NT2/D1 (cell line): ENCODE measurements around the gene RAB37.

Experiments
- DNase-seq: peaks from one replicate; pipeline ENCODE4 v3.0.0-alpha.2; 2011; ENCODE audit warnings: low read depth, low spot score
- H3K27me3 ChIP-seq: 2 replicates; pipeline ENCODE4 v1.6.0; 2011; ENCODE audit warnings: mild to moderate bottlenecking; ENCODE audit not compliant: insufficient read length, insufficient read depth
- H3K36me3 ChIP-seq: 2 replicates; pipeline ENCODE4 v1.6.1; 2011; ENCODE audit warnings: mild to moderate bottlenecking, low read length, mixed read lengths; ENCODE audit not compliant: insufficient read depth, insufficient read length
- H3K4me1 ChIP-seq: 2 replicates; pipeline ENCODE4 v1.5.1; 2011; ENCODE audit not compliant: insufficient read depth, insufficient read length
- H3K4me3 ChIP-seq: 2 replicates; pipeline ENCODE4 v1.5.1; 2011; ENCODE audit warnings: low read depth; ENCODE audit not compliant: insufficient read length
- H3K9ac ChIP-seq: 2 replicates; pipeline ENCODE4 v1.6.0; 2011; ENCODE audit warnings: low read depth; ENCODE audit not compliant: insufficient read length
- H3K9me3 ChIP-seq: 2 replicates; pipeline ENCODE4 v1.5.1; 2011; ENCODE audit warnings: mild to moderate bottlenecking, low read length; ENCODE audit not compliant: insufficient read depth
- SUZ12 ChIP-seq: IDR thresholded peaks from 2 replicates; pipeline ENCODE4 v1.6.1; 2011; ENCODE audit not compliant: insufficient read length, insufficient read depth; ENCODE audit errors: extremely low read depth
- YY1 ChIP-seq: IDR thresholded peaks from 2 replicates; pipeline ENCODE4 v1.6.1; 2011; ENCODE audit not compliant: insufficient read length, insufficient read depth
- ZNF274 ChIP-seq: IDR thresholded peaks from 2 replicates; pipeline ENCODE4 v1.6.1; 2011; ENCODE audit warnings: mild to moderate bottlenecking, low read depth, low read length

RAB37 gene

DNA sequence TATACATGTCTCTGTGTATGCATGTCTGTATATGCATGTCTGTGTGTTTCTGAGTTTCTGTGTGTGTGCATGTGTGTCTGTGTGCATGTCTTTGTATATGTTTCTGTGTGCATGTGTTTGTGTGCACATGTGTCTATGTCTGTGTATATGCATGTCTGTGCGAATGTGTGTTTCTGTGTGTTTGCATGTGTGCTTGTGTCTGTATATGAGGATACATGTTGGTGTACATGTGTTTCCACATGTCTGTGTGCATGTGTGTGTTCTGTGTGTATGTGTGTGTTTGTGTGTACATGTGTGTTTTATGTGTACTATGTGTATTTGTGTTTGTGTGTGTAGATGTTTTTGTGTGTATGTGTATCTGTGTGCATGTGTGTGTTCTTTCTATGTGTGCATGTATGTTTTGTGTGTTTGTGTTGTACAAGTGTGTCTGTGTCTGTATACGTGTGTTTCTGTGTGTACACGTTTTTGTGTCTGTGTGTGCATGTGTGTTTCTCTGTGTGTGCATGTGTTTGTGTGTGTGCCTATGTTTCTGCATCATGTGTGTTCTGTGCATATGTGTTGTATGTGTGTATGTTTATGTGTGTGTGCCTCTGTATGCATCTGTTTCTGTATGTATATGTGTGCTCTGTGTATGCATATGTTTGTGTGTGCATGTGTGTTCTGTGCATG lies 8.9 kb upstream of the RAB37 start:
- Histone ChIP-seq H3K27me3 (peaks cover 3% of the 10 kb centered on the region), H3K9ac (no peak overlapping the region), H3K36me3 (no peaks in the 10 kb centered on the region), H3K9me3 (peaks cover 11% of the 10 kb centered on the region), H3K4me1 (no peaks in the 10 kb centered on the region), H3K4me3 (no peak overlapping the region)
- no peak for DNase-seq
- TF ChIP-seq ZNF274 (no peak), SUZ12 (no peak), YY1 (no peak)

DNA sequence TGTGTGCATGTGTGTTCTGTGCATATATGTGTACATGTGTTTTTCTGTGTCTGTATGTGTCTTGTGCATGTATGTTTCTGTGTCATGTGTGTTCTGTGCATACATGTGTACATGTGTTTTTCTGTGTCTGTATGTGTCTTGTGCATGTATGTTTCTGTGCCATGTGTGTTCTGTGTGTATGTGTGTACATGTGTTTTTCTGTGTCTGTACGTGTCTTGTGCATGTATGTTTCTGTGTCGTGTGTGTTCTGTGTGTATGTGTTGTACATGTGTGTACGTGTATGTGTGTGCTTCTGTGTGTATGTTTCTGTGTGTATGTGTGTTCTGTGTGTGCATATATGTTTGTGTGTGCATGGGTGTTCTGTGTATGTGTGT lies 8.4 kb upstream of the RAB37 start:
- TF ChIP-seq SUZ12 (no peak), ZNF274 (no peak), YY1 (no peak)

DNA sequence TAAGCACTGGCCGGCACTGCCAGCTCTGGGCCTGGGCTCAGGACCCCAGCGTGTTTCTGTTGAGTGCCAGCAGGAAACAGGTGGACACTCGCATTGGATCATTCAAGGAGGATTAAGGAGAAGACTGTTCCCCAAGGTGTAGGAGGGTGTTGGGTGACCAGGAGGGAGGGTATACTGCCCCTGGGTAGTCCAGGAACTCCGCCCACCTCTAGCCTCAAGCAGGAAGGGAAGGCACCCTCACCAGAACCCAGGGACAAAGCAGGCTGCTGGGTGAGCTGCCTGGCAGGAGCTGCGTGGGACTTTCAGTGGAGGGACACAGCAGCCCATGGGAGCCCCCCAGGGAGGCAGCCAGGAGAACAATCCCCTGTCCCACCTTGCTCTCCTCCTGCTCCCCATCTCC lies 7.7 kb upstream of the RAB37 start:
- TF ChIP-seq YY1 (no peak), ZNF274 (no peak), SUZ12 (no peak)
- H3K4me1 ChIP-seq = no peaks in the 10 kb centered on the region
- DNase-seq = no peak
- H3K4me3 ChIP-seq = no peak overlapping the region
- H3K9me3 ChIP-seq = peaks cover 11% of the 10 kb centered on the region
- H3K9ac ChIP-seq = no peak overlapping the region
- H3K36me3 ChIP-seq = no peaks in the 10 kb centered on the region
- peaks cover 9% of the 10 kb centered on the region for H3K27me3 ChIP-seq

More for the DNA sequence above, 8.4 kb upstream of the RAB37 start:
- DNase-seq = no peak
- H3K4me1 ChIP-seq = no peaks in the 10 kb centered on the region
- H3K9me3 ChIP-seq = peaks cover 11% of the 10 kb centered on the region
- H3K9ac ChIP-seq = no peak overlapping the region
- no peaks in the 10 kb centered on the region for H3K36me3 ChIP-seq
- peaks cover 4% of the 10 kb centered on the region for H3K27me3 ChIP-seq
- H3K4me3 ChIP-seq = no peak overlapping the region

DNA sequence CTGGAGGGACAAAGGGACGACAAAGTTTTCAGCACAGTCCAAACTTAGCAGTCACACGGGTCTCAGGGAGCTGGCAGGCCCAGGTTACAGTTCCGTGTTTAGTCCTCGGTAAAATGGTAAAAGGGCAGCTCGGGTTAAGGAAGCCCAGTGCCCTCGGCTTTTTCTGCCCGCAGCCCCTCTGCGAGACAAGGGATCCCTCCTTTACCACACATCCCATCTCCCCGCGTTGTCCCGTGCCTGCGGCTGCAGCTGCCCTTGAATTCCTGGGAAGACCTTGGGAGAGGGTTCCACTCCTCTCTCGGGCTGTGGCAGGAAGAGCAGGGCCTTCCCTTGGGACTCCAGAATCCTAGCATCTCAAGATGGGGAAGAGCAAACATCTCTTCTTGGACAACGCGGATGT lies 7.2 kb upstream of the RAB37 start:
- no peaks in the 10 kb centered on the region for H3K4me1 ChIP-seq
- no peak for DNase-seq
- TF ChIP-seq SUZ12 (no peak), ZNF274 (no peak), YY1 (no peak)
- peaks cover 11% of the 10 kb centered on the region for H3K9me3 ChIP-seq
- peaks cover 9% of the 10 kb centered on the region for H3K27me3 ChIP-seq
- H3K9ac ChIP-seq = no peak overlapping the region
- H3K36me3 ChIP-seq = no peaks in the 10 kb centered on the region
- H3K4me3 ChIP-seq = no peak overlapping the region

DNA sequence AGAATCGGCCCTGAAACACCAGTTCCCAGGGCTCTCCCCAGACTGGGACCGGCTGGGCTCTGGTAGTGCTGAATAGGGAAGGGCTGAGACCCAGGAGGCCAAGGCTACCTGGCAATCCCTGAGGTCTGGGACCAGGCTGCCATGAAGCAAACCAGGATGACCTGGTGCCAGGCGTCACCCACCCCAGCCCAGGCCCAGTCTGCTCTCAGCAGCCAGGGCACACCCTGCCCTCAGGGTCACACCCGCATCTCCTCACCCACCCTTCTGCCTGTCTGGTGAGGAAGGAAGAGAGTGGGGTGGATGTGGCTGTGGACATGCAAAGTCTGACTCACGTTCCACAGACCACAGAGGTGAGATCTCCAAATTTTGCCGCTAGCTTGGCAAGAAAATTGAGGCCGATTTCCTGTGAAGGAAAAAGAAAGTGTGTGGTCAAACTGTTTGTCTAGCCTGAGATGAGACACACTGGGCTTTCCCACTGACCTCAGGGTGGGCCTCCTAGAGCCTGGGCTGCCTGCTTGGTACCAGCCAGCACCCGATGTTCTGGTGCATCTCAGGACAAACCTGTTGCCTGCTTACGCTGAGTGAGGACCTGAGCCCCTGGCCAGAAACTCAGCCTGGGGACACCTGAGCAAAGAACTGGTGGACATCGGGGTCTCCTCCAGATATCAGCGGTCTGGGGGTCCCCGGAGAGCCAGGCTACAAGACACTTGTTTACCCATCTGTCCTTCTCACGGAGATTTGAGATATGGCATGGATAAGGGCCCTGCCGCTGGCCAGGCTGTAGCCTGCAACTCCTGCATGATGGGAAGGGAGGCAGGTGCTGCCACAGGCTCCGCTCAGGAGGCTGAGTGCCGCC lies 6.3 kb upstream of the RAB37 start:
- DNase-seq = no peak
- TF ChIP-seq ZNF274 (no peak), SUZ12 (no peak), YY1 (no peak)
- Histone ChIP-seq H3K9me3 (peaks cover 11% of the 10 kb centered on the region), H3K4me3 (no peak overlapping the region), H3K9ac (no peak overlapping the region), H3K27me3 (peaks cover 14% of the 10 kb centered on the region), H3K4me1 (no peaks in the 10 kb centered on the region), H3K36me3 (no peaks in the 10 kb centered on the region)

GRCh38 chr17:74731347-74731605 lies 5.8 kb upstream of the RAB37 start:
- Histone ChIP-seq H3K9ac (no peak overlapping the region), H3K4me3 (no peak overlapping the region), H3K27me3 (peaks cover 14% of the 10 kb centered on the region), H3K36me3 (no peaks in the 10 kb centered on the region), H3K9me3 (peaks cover 11% of the 10 kb centered on the region), H3K4me1 (no peaks in the 10 kb centered on the region)
- no peak for TF ChIP-seq YY1
- no peak for TF ChIP-seq SUZ12
- DNase-seq = no peak

DNA sequence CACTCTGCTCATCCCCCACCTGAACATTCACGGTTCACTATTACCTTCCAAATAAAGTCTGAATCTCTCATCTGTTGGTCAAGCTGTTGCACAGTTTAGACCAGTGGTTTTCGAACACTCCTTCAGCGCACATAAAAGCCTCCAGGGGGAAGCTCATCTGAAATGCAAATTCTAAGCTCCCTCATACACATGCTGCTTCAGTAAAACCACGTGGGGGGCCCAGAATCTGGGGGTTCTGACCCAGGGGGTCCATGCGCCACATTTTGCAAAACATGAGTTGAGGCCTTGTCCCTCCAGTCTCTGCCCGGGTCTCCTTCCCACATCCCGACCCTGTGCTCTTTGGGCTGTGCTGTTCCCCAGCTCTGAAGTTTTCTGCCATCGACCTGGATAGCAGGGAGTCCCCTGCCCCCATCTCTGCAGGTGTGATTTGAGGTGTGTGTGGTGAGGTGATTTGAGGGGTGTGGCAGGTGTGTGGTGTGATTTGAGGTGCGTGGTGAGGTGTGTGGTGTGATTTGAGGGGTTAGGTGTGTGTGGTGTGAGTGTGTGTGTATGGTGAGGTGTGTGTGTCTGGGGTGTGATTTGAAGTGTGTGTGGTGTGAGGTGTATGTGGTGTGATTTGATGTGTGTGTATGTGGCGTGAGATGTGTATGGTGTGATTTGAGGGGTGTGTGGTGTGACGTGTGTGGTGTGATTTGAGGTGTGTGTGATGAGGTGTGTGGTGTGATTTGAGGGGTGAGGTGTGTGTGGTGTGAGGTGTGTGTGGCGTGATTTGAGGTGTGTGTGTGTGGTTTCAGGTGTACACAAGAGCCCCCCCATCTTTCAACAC lies 4.8 kb upstream of the RAB37 start:
- Histone ChIP-seq H3K9me3 (peaks cover 11% of the 10 kb centered on the region), H3K9ac (peak overlapping the region; percentile 11), H3K4me1 (no peaks in the 10 kb centered on the region), H3K4me3 (no peak overlapping the region), H3K27me3 (peaks cover 14% of the 10 kb centered on the region), H3K36me3 (no peaks in the 10 kb centered on the region)
- no peak for TF ChIP-seq ZNF274
- TF ChIP-seq SUZ12 = no peak
- TF ChIP-seq YY1 = no peak
- DNase-seq = no peak
